Activated gamma-delta T cell (primary cell): Measurements from ENCODE around the gene CD47.

Source experiments
- DNase-seq: peaks from one replicate; lab custom pipeline; 2025; lab: John Stamatoyannopoulos, UW

CD47 gene

GRCh38 chr3:108117241-108117775, 26.5 kb upstream of the CD47 start:
- DNase-seq: no peak

GRCh38 chr3:108114423-108115065, 23.7 kb upstream of the CD47 start:
- DNase-seq: no peak

GRCh38 chr3:108113975-108114374, 23.1 kb upstream of the CD47 start:
- DNase-seq: no peak

GRCh38 chr3:108110934-108111333, 20.1 kb upstream of the CD47 start:
- DNase-seq: no peak

GRCh38 chr3:108108416-108108815, 17.6 kb upstream of the CD47 start:
- no peak for DNase-seq

- DNase-seq: no peak
These were observed 15.6 kb upstream of the CD47 start for GRCh38 chr3:108106449-108106848.

- no peak for DNase-seq
These were observed 15.2 kb upstream of the CD47 start for GRCh38 chr3:108106031-108106430.

- no peak for DNase-seq
These were observed 13.3 kb upstream of the CD47 start for GRCh38 chr3:108103886-108104797.

GRCh38 chr3:108103040-108103751, 12.4 kb upstream of the CD47 start:
- DNase-seq: no peak

- no peak for DNase-seq
These were observed 11.7 kb upstream of the CD47 start for GRCh38 chr3:108102420-108103039.

GRCh38 chr3:108100906-108101660, 10.3 kb upstream of the CD47 start:
- no peak for DNase-seq

GRCh38 chr3:108099679-108100428, 9.0 kb upstream of the CD47 start:
- no peak for DNase-seq

GRCh38 chr3:108099244-108099643, 8.4 kb upstream of the CD47 start:
- no peak for DNase-seq

GRCh38 chr3:108098003-108098370, 7.2 kb upstream of the CD47 start:
- DNase-seq: no peak

GRCh38 chr3:108097322-108098002, 6.6 kb upstream of the CD47 start:
- DNase-seq: no peak

GRCh38 chr3:108096532-108097321, 5.9 kb upstream of the CD47 start:
- no peak for DNase-seq

- DNase-seq: no peak
These were observed 2.8 kb upstream of the CD47 start for GRCh38 chr3:108093616-108094015.

GRCh38 chr3:108093021-108093420, 2.2 kb upstream of the CD47 start:
- DNase-seq: no peak

GRCh38 chr3:108092501-108092900, 1.7 kb upstream of the CD47 start:
- DNase-seq: no peak
